HTR-8/SVneo (cell line): ENCODE measurements around the gene LHX4.

Source experiments
- DNase-seq: peaks from one replicate; pipeline ENCODE4 v3.0.0; 2011; ENCODE audit warnings: low spot score, mixed read lengths; ENCODE audit not compliant: insufficient read length
- FAIRE-seq: peaks from 2 replicates; lab custom pipeline; 2011; peaks lifted over from hg19 to GRCh38; lab: Jason Lieb, UNC

LHX4 gene

DNA sequence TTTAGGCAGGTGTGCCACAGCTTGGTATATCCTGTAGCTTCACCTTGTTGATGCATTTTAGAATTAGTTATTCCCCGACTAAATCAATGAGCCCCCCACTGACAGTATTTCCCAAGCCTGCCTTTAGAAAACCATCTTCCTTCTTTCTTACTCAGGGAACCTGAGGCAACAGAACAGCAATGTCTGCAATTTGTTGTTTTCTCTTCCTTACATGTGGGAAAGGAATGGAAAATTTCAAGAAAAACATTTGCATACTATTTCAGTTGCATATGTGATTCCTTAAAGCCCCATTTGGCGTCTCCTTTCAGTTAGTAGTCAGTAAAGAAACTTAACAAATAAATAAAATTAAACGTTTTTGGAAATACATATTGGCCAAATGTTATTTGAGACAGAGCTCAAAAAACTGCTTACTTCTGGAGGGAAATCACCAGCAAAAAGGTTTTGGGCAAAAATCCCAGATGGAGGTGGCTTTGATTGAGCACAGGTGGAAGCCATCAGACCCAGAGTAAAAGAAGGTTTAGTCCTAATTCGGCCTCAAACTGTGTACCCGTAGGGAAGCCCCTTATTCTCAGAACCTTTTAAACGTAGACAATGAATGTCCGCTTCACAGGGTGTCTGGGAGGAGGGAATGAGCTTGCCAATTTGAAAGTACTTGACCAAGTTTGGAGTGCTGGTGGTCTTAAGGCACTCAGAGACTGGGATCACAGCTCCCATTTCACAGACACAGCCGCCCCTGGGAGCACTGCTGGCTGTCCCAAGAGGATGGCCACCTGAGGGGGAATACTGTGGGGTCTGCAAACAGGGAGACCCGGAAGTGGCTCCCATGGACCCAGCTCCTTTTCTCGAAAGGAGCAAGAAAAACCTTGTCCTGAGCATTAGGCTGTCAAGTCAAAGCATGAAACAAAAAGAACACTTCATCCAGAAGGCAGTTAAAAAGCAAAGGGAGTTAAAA lies 9.4 kb downstream of the LHX4 start:
- DNase-seq = no peak
- FAIRE-seq = no peak

DNA sequence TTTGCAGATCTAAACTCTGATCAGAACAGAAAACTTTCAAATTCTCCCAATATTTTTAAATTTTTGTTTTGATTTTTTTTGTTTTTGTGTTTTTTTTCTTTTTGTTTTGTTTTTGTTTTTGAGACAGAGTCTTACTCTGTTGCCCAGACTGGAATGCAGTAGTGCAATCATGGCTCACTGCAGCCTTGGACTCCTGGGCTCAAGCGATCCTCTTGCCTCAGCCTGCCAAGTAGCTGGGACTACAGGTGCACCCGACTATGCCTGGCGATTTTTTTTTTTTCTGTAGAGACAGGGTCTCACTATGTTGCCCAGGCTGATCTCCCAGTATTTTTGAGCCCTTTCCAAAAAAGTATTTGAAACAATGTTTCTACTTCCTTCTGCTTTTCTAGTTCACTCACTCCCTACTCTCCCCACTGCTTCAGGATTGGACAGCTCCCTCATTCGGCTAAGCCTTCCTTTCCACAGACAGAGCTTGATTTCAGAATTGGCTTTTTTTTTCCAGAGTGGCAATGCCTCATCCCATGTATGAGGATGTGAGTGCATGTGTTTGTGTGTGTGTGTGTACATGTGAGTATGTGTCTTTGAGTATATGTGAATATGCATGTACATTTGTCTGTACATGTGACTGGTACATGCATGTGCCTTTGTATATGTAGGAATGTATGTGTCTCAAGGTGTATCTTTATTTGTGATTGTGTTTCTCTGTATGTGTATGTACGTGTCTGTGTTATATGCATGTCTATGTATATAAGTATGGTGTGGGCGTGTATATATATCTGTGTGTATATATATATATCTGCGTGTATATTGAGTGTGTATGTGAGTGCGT lies 11.9 kb downstream of the LHX4 start:
- DNase-seq = no peak
- peak; percentile 48 for FAIRE-seq

DNA sequence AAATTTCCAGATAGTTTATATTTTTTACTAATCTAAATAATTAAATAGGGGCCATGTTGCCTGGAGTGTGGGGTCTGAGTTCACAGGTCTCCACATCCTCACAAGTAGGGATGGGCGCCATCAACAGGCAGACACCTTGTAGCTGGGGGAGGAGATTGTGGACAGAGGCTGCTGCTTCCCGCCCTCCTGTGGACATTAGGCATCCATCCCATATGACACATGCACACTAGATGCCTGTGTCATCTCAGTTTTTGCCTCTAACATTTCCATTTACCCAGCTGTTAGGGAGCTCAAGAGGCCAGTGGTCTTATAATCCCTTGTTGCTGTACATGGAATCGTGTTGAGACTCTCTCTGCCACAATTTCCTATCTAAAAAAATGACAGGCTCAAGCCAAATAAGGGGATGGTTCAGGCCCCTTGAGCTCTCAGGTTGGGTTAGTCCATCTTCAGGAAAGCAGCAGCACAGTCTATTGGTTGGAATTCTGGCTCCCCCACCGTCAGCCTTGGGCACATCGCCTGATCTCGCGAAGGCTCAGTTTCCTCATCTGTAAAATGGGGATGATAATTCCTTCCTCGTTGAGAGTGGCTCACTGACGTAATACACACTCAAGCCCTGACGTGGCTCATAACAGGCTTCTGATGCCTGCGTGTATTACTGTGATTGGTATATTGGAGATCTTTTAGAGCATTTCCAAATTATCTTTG lies 13.6 kb downstream of the LHX4 start:
- DNase-seq = no peak
- no peak for FAIRE-seq

- FAIRE-seq = no peak
These were observed 14.8 kb downstream of the LHX4 start for GRCh38 chr1:180244840-180245239.

GRCh38 chr1:180246579-180246978 lies 16.5 kb downstream of the LHX4 start:
- FAIRE-seq (no peak), DNase-seq (no peak)

More at GRCh38 chr1:180244840-180245239, 14.8 kb downstream of the LHX4 start:
- DNase-seq = no peak

DNA sequence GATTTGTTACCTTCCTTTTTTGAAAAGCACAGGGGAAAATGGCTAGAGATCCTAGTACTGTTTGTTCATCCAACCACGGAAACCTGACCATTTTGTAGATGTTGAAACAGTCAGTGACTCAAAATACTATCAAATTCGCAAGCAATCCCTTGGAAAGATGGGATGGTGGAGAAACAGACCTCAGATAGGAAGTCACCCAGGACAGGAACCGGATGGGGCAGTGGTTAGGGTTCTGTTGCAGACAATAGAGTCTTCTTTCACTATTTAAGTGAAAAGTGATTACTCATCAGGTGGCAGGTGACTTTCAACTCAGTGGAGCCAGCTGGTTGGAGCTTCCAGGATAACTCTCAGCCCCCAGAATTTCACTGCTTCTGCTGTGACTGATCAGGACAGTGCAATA lies 17.0 kb downstream of the LHX4 start:
- DNase-seq (no peak), FAIRE-seq (no peak)

- DNase-seq (no peak), FAIRE-seq (no peak)
These were observed 17.5 kb downstream of the LHX4 start for GRCh38 chr1:180247580-180247979.

DNA sequence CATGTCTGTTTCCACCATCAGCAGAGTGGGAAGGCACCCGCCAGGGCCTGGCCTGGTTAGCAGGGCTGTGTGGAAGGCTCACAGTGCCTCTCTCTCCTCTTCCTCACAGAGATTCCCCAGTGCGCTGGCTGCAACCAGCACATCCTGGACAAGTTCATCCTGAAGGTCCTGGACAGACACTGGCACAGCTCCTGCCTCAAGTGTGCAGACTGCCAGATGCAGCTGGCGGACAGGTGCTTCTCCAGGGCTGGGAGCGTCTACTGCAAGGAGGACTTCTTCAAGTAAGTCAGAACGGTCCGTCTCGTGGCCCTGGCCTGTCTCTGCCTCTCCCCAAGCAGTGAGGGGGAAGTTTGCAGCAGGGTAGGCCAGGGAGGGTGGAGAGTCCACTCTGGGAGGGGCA lies 18.1 kb downstream of the LHX4 start:
- FAIRE-seq (no peak), DNase-seq (no peak)

DNA sequence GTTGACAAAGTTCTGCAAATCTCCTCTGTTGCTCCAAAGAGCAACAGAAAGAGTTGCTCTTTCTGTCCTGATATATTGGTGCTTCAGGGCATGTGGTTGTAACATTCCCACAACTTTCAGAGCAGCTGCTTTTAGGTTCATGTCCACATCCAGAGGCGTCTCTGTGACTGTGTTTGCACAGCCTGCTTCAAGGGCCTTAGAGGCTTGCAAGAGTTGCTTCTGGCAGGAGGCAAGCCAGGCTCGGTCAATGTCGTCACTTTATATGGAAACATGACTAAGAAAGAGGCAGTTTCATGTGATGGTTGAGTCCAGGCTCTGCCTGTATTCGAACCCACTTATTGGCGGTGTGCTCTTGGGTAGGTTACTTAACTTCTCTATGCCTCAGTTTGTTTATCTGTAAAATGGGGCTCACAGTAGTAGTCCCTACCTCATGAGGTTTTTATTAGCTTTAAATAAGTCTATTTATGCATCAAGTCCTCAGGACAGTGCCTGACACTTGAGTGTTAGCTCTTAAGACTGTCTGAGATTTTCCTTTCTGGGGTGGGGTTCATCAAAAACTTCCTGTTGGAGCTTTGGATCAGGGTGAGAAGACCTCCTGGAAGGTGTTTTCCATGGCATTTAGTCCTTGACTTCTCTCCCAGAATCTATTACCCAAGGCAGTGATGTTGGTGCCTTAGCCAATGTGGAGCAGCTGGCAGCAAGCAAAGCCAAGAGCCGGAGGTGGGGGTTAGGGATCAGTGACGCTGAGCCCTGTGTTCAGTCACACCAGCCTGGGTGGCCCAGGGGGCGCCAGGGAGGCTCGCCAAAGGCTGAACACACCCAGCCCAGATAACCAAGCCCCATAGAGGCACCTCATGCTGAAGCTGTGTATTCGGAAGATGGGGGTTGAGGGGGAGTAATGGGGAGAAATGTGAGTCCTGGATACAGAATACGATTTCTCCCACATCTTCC lies 18.9 kb downstream of the LHX4 start:
- no peak for DNase-seq
- no peak for FAIRE-seq

GRCh38 chr1:180249725-180250498 lies 19.8 kb downstream of the LHX4 start:
- peak; percentile 91 for FAIRE-seq
- no peak for DNase-seq

GRCh38 chr1:180250499-180250770 lies 20.4 kb downstream of the LHX4 start:
- DNase-seq = no peak
- no peak for FAIRE-seq

DNA sequence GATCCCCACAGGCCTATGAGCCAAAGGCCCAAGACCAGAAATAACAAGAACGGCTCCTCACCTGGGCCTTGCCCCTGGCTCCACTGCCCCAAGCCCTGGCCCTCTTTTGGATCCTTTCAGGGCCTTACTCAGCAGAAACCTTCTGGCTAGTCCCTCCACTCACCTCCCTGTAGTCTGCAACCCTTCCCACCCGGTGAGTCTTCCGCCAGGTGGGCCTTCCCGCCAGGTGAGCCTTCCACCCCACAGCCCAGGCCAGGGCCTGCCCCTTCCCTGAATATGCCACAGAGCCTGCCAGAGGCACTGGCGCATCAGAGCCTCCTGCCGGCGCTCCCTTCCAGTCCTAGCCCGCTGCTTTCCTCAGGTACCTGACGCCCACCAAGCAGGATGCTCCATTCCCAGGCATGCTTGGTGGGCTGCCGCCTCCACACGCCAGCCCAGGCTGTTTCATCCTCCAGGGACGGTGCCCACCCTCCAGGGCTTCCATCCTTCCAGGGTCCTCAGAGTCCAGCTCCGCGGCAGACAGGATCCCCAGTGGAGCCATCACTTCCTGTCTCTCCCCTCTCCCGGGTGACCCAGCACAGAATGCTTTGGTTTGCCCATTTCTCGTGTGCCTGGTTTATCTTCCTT lies 20.9 kb downstream of the LHX4 start:
- no peak for DNase-seq
- no peak for FAIRE-seq

DNA sequence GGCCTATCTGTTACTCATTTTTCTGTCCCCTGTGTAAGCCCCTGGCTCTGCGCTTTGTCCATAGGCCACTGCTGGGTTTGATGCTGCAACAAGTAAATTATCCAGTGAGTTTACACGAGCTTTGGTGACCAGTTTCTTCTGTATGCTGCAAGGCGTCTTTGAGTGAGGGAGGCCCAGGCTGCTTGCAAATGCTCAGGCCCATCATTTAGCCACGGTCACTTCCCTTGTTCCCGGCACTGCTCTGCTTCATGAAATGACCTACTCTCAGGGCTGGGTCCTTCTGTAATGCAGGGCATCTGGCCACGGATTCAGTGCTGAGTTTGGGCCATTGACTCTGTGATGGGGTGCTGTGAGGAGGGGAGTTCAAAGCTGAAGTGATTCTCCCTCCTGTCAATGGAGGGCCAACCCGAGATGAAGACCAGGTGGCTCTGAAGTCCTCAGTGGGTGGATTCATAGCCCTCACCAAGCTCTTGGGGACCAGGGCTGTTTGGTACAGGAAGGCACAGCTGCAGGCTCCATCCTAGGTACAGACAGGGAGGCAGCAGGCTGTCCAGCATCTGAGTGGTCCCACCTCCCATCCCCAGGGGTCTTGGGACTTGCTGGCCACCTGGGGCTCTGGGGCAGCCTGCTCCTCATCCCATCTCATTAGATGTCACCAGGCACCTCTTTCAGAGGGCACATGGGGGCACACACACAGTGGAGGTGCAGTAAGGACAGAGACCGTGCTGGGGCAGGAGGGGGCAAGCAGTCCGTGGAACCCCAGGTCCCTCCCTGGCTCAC lies 21.7 kb downstream of the LHX4 start:
- FAIRE-seq = no peak

DNA sequence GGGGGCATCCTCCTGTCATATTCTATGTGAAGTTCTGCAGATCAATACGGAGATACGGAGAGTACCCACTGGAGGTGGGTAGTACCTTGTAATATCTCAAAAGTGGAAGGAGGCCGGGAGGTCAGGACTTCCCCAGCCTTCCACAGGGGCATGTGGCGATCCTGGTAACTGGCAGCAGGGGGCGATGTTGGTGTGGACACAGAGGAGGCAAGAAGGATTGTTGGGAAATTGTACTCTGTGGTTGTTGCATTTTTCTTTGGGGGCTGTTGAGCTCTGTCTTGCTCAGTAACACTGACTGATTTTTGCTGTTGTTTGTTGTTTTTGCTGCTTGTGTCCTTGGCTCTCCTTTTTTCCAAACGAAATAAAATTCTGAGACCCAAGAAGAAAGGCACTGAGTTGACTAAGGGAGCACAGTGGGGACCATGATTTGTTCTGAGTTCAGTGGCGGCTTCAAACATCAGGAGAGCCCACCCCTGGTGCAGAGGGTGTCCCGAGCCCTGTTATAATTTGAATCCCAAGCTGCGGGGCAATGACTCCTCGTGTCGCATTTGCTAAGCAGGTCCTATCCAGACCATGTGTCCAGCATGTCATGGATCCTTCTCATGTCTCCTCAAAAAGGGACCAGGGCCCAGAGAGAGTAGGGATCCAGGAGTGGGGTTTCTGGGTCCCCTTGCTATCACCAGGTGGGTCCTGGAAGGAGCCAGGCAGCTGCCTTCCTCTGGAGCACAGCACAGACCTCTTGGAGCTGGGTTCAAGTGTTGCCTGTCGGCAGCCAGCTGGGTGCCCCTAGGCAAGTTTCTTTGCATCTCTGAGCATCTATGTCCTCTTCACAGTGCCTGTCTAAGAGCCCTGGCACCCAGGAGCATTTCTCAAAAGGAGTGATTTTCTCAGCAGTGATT lies 22.8 kb downstream of the LHX4 start:
- FAIRE-seq = no peak
- peak; percentile 61 for DNase-seq

More for the DNA sequence above, 21.7 kb downstream of the LHX4 start:
- DNase-seq = no peak

DNA sequence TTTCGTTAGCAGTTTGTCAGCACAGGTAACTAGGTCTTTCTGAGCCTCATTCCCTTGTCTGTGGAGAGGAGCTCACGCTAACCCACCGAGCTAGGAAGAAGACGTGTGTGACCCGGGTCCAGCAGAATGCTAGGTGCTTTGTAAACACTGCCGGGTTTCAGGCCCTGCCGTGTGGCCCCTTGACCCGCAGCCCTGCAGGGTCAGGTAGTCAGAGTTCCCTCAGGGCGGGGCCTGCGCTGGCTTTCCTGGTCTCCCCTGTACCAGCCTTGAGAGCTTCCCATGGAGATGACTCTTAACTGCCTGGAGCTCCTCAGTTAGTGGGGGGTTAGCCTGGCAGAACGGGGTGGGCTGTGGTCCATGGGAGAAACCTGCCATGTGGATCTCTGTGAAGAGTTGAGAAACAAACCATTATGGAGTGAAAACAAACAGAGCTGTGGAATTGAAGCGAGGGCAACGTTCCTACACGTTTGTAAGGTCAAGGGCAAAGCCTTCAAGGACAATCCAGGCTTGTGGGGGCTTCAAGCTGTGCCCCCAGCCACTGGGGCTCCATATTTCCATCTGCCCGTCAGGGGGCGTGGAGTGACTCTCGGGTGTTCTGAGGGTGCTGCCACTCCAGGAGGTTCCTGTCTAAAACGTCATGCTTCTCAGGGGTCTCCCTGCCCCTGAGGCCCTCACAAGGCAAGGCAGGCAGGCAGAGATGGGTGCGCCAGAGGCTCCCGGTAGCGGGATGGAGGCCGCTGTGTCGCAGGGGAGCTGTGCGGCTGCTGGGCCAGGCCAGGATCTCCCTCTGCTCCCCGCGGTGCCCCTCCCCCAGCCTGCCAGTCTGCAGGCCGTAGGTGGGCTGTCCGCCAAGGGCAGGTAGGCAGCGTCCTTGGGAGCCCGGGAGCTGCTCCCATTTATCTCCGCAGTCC lies 23.8 kb downstream of the LHX4 start:
- FAIRE-seq (no peak), DNase-seq (no peak)

- no peak for FAIRE-seq
- no peak for DNase-seq
These were observed 24.4 kb downstream of the LHX4 start for GRCh38 chr1:180254496-180254819.
